B cell (primary cell): ENCODE measurements around the gene NPAS2. TPM values are rescaled to one million over a fixed set of nuclear protein-coding genes. Genes with fewer than 3 reads are reported as not detected.

ENCODE experiments used
- ATAC-seq: fragments of 200-7000 bp; cut with Tn5 transposase; one replicate; pipeline ENCODE4 v1.10.0; 2021; ENCODE audit warnings: low read depth, mild to moderate bottlenecking, moderate number of reproducible peaks, moderate library complexity
- CTCF ChIA-PET: fragments of 350-600 bp; sonication (Branson Sonifier 250); formaldehyde crosslinking; loops from one replicate; lab custom pipeline; 2021; ENCODE audit warnings: antibody characterized with exemption, inconsistent platforms; lab: Charles Lee
- POLR2A ChIA-PET: fragments of 350-600 bp; sonication (Branson Sonifier 250); formaldehyde crosslinking; loops from one replicate; lab custom pipeline; 2021; ENCODE audit warnings: antibody characterized with exemption; lab: Charles Lee
- DNase-seq: peaks from one replicate; pipeline ENCODE4 v3.0.0; 2013
- H2AFZ ChIP-seq: 2 replicates; pipeline ENCODE4 v1.6.1; 2012; ENCODE audit warnings: mild to moderate bottlenecking, low read depth, low read length; ENCODE audit not compliant: insufficient read depth, poor library complexity, severe bottlenecking
- H3K27ac ChIP-seq, 2 donors: 1 replicate in 1 of 2; 2 replicates in 1 of 2; pipeline ENCODE4 v1.5.1; 2012 to 2013; ENCODE audit warnings: low read length in 2 of 2, mild to moderate bottlenecking in 2 of 2, moderate library complexity in 1 of 2
- H3K27me3 ChIP-seq, 4 experiments: fragments of 200-600 bp in 1 of 4; sonication (generic) in 1 of 4; replicated peaks in 1 of 4; 1 replicate in 2 of 4; 2 replicates in 2 of 4; pipeline versions ENCODE4 v1.6.1 to v1.7.0; 2013 to 2016; ENCODE audit warnings: low read length in 3 of 4, mild to moderate bottlenecking in 2 of 4, mixed read lengths in 1 of 4, moderate library complexity in 1 of 4; ENCODE audit not compliant: insufficient read depth in 4 of 4, control insufficient read depth in 3 of 4; ENCODE audit errors: control extremely low read depth in 1 of 4
- H3K36me3 ChIP-seq, 2 experiments: replicated peaks in 1 of 2; 1 replicate in 1 of 2; 2 replicates in 1 of 2; pipeline versions ENCODE4 v1.6.1 to v1.7.1; 2013; ENCODE audit warnings: low read length in 1 of 2; ENCODE audit not compliant: insufficient read depth in 2 of 2, control insufficient read depth in 1 of 2; ENCODE audit errors: control extremely low read depth in 1 of 2, extremely low read depth in 1 of 2
- H3K4me1 ChIP-seq, 2 donors: fragments of 200-600 bp in 1 of 2; sonication (generic) in 1 of 2; 1 replicate in 1 of 2; 2 replicates in 1 of 2; pipeline versions ENCODE4 v1.5.1 to v1.6.1; 2013 to 2017; ENCODE audit warnings: low read length in 2 of 2; ENCODE audit not compliant: control insufficient read depth in 2 of 2, insufficient read depth in 2 of 2
- H3K4me2 ChIP-seq: replicated peaks from 2 replicates; pipeline ENCODE3; 2012; ENCODE audit warnings: mild to moderate bottlenecking, low read depth, low read length; ENCODE audit not compliant: poor library complexity, severe bottlenecking
- H3K4me3 ChIP-seq, 5 experiments: fragments of 200-600 bp in 1 of 5; sonication (generic) in 1 of 5; 1 replicate in 3 of 5; 2 replicates in 2 of 5; pipeline versions ENCODE4 v1.5.1 to v1.7.0; 2011 to 2016; ENCODE audit warnings: low read length in 4 of 5, mild to moderate bottlenecking in 4 of 5, low read depth in 2 of 5, control low read depth in 1 of 5, moderate library complexity in 1 of 5; ENCODE audit not compliant: insufficient read depth in 1 of 5; ENCODE audit errors: control extremely low read depth in 1 of 5, extremely low read depth in 1 of 5
- H3K79me2 ChIP-seq: fragments of 200-600 bp; sonication (generic); one replicate; pipeline ENCODE4 v1.6.0; 2016; ENCODE audit warnings: low read length; ENCODE audit not compliant: control insufficient read depth, insufficient read depth
- H3K9ac ChIP-seq: fragments of 200-600 bp; sonication (generic); 2 replicates; pipeline ENCODE4 v1.6.1; 2017; ENCODE audit warnings: mild to moderate bottlenecking, low read length, moderate library complexity
- H3K9me3 ChIP-seq, 3 donors: one replicate each; pipeline versions ENCODE4 v1.6.1 to v1.7.1; 2013; ENCODE audit warnings: low read length in 2 of 3; ENCODE audit not compliant: control insufficient read depth in 2 of 3, insufficient read depth in 1 of 3; ENCODE audit errors: control extremely low read depth in 1 of 3
- H4K20me1 ChIP-seq: 2 replicates; pipeline ENCODE4 v1.6.0; 2012; ENCODE audit warnings: mild to moderate bottlenecking, low read length; ENCODE audit not compliant: insufficient read depth, control insufficient read depth, poor library complexity, severe bottlenecking
- H3K27ac Mint-ChIP-seq: one replicate; pipeline ENCODE4 v1.8.0; 2021; ENCODE audit warnings: mixed read lengths
- H3K27me3 Mint-ChIP-seq: one replicate; pipeline ENCODE4 v1.8.0; 2021; ENCODE audit warnings: mixed read lengths
- H3K4me1 Mint-ChIP-seq: one replicate; pipeline ENCODE4 v1.8.0; 2021; ENCODE audit warnings: mixed read lengths
- H3K4me3 Mint-ChIP-seq: one replicate; pipeline ENCODE4 v1.8.0; 2021; ENCODE audit warnings: mixed read lengths
- H3K9me3 Mint-ChIP-seq: one replicate; pipeline ENCODE4 v1.8.0; 2022; ENCODE audit warnings: mixed read lengths; ENCODE audit not compliant: insufficient read depth
- CTCF ChIP-seq: fragments of 200-600 bp; IDR thresholded peaks from one replicate; pipeline ENCODE4 v1.8.0; 2022; ENCODE audit warnings: antibody characterized with exemption, mild to moderate bottlenecking
- EZH2 ChIP-seq: IDR thresholded peaks from 2 replicates; pipeline ENCODE4 v1.6.1; 2012; ENCODE audit warnings: borderline replicate concordance, low read depth, mild to moderate bottlenecking, moderate library complexity, low read length; ENCODE audit not compliant: insufficient read depth, poor library complexity, severe bottlenecking
- WGBS: methylation state at CpG from one replicate; pipeline ENCODE4 v1.1.5; 2013; ENCODE audit warnings: missing lambda C conversion rate; ENCODE audit not compliant: insufficient coverage; 5-methylcytosine and 5-hydroxymethylcytosine counted together
- intact Hi-C: fragments of 100-400 bp; cut with micrococcal nuclease; formaldehyde crosslinking; loops from one replicate; pipeline ENCODE4 v1.10.0; 2022
- polyA plus RNA-seq: library from polyadenylated mRNA; depleted of rRNA; stranded (reverse); fragments of >200 nt; gene quantifications from 2 replicates; pipeline ENCODE4 v1.2.3, GENCODE V29; 2012
- total RNA-seq, 2 donors: library from RNA; stranded (reverse); fragments of 120-200 nt in 1 of 2; gene quantifications; 1 replicate in 1 of 2; 2 replicates in 1 of 2; pipeline versions ENCODE4 v1.2.3 to v1.2.4, GENCODE V29; 2013 to 2022

Gene NPAS2
- total and polyA plus RNA-seq, 2 donors (not counting 1 experiment from before 2014, with no cell fraction given): not detected

- Histone ChIP-seq H3K36me3 (no peaks in the 10 kb centered on the region), H3K27ac (no peak overlapping the region), H3K4me2 (no peak overlapping the region), H4K20me1 (no peaks in the 10 kb centered on the region), H3K4me3 (no peak overlapping the region), H3K27me3 (no peaks in the 10 kb centered on the region), H3K9ac (no peak overlapping the region), H3K9me3 (peaks cover 0 to 8% (median 0%) of the 10 kb centered on the region in 3 donors), H3K79me2 (no peaks in the 10 kb centered on the region), H2AFZ (no peak overlapping the region), H3K4me1 (peaks cover 0 to 11% of the 10 kb centered on the region in 2 donors)
- WGBS: 94% methylated on average over 21 of the region's 24 CpGs
- Mint-ChIP-seq H3K4me3 (no peak overlapping the region), H3K27ac (no peak overlapping the region), H3K27me3 (peaks cover 3% of the 10 kb centered on the region), H3K9me3 (no peaks in the 10 kb centered on the region), H3K4me1 (peaks cover 5% of the 10 kb centered on the region)
- no peak for ATAC-seq
- ChIA-PET POLR2A (no interaction called here), CTCF (no interaction called here)
- intact Hi-C loops: no loop called here
- TF ChIP-seq CTCF (no peak), EZH2 (no peak)
- DNase-seq: no peak
These were observed 170.9 kb downstream of the NPAS2 start for GRCh38 chr2:100990650-100991403.

- Mint-ChIP-seq H3K27me3 (peaks cover 3% of the 10 kb centered on the region), H3K4me1 (peaks cover 5% of the 10 kb centered on the region), H3K9me3 (no peaks in the 10 kb centered on the region), H3K4me3 (no peak overlapping the region), H3K27ac (no peak overlapping the region)
- H3K4me1 ChIP-seq: peaks cover 0 to 11% of the 10 kb centered on the region in 2 donors
- no peak overlapping the region for H3K4me2 ChIP-seq
- no peaks in the 10 kb centered on the region for H3K36me3 ChIP-seq
- H3K9me3 ChIP-seq: peaks cover 0 to 8% (median 0%) of the 10 kb centered on the region in 3 donors
- CTCF ChIA-PET: no interaction called here
- DNase-seq (no peak), ATAC-seq (no peak)
- H4K20me1 ChIP-seq: no peaks in the 10 kb centered on the region
- 89% methylated on average over 3 of the region's 5 CpGs for WGBS
- no peak overlapping the region for H2AFZ ChIP-seq
- H3K27me3 ChIP-seq: no peaks in the 10 kb centered on the region
- intact Hi-C loops: no loop called here
- no peak overlapping the region for H3K27ac ChIP-seq
- H3K79me2 ChIP-seq: no peaks in the 10 kb centered on the region
- POLR2A ChIA-PET: no interaction called here
- H3K4me3 ChIP-seq: no peak overlapping the region
- TF ChIP-seq CTCF: no peak
- no peak overlapping the region for H3K9ac ChIP-seq
These were observed 171.4 kb downstream of the NPAS2 start for GRCh38 chr2:100991404-100991773.
